ENCODE data around the gene LRRC71. TPM values are rescaled to one million over a fixed set of nuclear protein-coding genes. Genes with fewer than 3 reads are reported as not detected.

Gene LRRC71
- total and polyA plus RNA-seq, 2 of the 8 experiments (the other 6 are each of a cell fraction or from before 2014, with no cell fraction given), result 0.05 TPM; not detected in 1

GRCh38 chr1:156912861-156913808 lies 7.3 kb upstream of the LRRC71 start:
- DNase-seq (ENCODE audit: low read depth in 1 of 2, low spot score in 2 of 2), result peak in 1 of 2 experiments; percentile 75
- 66% methylated on average over 23 of the region's 24 CpGs; no CpG with 5 or more reads in 1 of the 2 experiments for WGBS, 2 experiments (ENCODE audit: extremely low coverage in 1 of 2, insufficient coverage in 1 of 2, insufficient read length in 1 of 2, insufficient replicate concordance in 2 of 2, low coverage in 1 of 2, low lambda C conversion rate in 2 of 2, missing lambda C conversion rate in 1 of 2)
- Histone ChIP-seq H4K20me1 (replicated peaks in 1 of 2; ENCODE audit: control insufficient read depth in 1 of 2, insufficient read depth in 2 of 2, low read length in 2 of 2) (peaks cover 0 to 6% of the 10 kb centered on the region in 2 experiments), H3K9ac (replicated peaks in 1 of 4; ENCODE audit: extremely low read depth in 1 of 4, low read depth in 3 of 4, low read length in 3 of 4) (no peak overlapping the region), H2BK20ac (ENCODE audit: low read length) (no peak overlapping the region; the same call in 1 of the 2 replicates), H3K14ac (ENCODE audit: insufficient read length) (no peak overlapping the region), H3K27ac (ENCODE audit: low read depth, low read length) (no peak overlapping the region), H2BK12ac (ENCODE audit: low read depth, low read length) (peak overlapping the region; percentile 50; the same call in 1 of the 2 replicates), H3K4ac (replicated peaks; ENCODE audit: insufficient read length, low read depth, low read length) (no peak overlapping the region), H2AFZ (ENCODE audit: low read length) (no peak overlapping the region; the same call in 1 of the 2 replicates), H3K4me3 (ENCODE audit: extremely low read depth in 1 of 4, insufficient read depth in 2 of 4, low read depth in 3 of 4, low read length in 4 of 4) (no peak overlapping the region), H4K91ac (replicated peaks; ENCODE audit: insufficient read length, low read length) (no peak overlapping the region), H3K23me2 (ENCODE audit: low read depth, low read length) (peaks cover 3% of the 10 kb centered on the region; the same call in 1 of the 2 replicates), H4K5ac (ENCODE audit: insufficient read length, low read depth, low read length) (no peak overlapping the region), H3K27me3 (replicated peaks in 1 of 4; ENCODE audit: control insufficient read depth in 3 of 4, extremely low read depth in 1 of 4, insufficient read depth in 3 of 4, low read length in 3 of 4) (peaks cover 0 to 20% (median 11%) of the 10 kb centered on the region in 4 experiments; a peak in 6 of 7 replicates), H3K18ac (ENCODE audit: extremely low read depth, low read length) (no peak overlapping the region), H3K79me1 (ENCODE audit: low read depth, low read length) (no peaks in the 10 kb centered on the region), H3K56ac (replicated peaks; ENCODE audit: insufficient read length, low read depth, low read length) (no peak overlapping the region), H3K23ac (ENCODE audit: insufficient read length) (no peak overlapping the region), H3K36me3 (ENCODE audit: control insufficient read depth in 2 of 4, insufficient read depth in 4 of 4, low read length in 3 of 4) (no peaks in the 10 kb centered on the region), H4K8ac (ENCODE audit: extremely low read depth, insufficient read depth, low read length) (0 out of 2 replicates have a peak overlapping the region, but pooled peaks have one; percentile 20), H2AK5ac (ENCODE audit: low read depth, low read length) (no peak overlapping the region), H2BK120ac (replicated peaks; ENCODE audit: low read depth, low read length) (no peak overlapping the region), H2BK15ac (ENCODE audit: low read length) (0 out of 2 replicates have a peak overlapping the region, but pooled peaks have one; percentile 61), H3K4me1 (replicated peaks in 1 of 4; ENCODE audit: control insufficient read depth in 3 of 4, insufficient read depth in 4 of 4, low read length in 3 of 4) (peaks cover 2 to 12% (median 10%) of the 10 kb centered on the region in 4 experiments), H3K79me2 (ENCODE audit: control insufficient read depth in 1 of 2, insufficient read depth in 2 of 2, low read length in 2 of 2) (no peaks in the 10 kb centered on the region), H3K4me2 (ENCODE audit: insufficient read depth in 1 of 2, low read depth in 2 of 2, low read length in 2 of 2) (peak overlapping the region in 1 of 2 experiments; percentile 33; a peak in 2 of 4 replicates), H2BK5ac (ENCODE audit: low read depth, low read length) (no peak overlapping the region), H3K9me3 (ENCODE audit: insufficient read depth in 2 of 2, low read depth in 1 of 2, low read length in 1 of 2) (no peaks in the 10 kb centered on the region)
- no peak for TF ChIP-seq SIX5 (IDR thresholded peaks at IDR 0.05; ENCODE audit: low read depth, low read length)
- peak in 2 of 3 experiments; percentile 38 to 56; a peak in 3 of 4 replicates for TF ChIP-seq CTCF (IDR thresholded peaks at IDR 0.05; ENCODE audit: control extremely low read depth in 1 of 3, insufficient read depth in 1 of 3, low read depth in 1 of 3, low read length in 3 of 3)
- ChIA-PET POLR2A (ENCODE audit: partially characterized antibody) (interaction anchor here (0.8 to 1.2 kb wide), 3 partner anchors 11 to 121 kb away, joined by 3 read pairs; no protein-coding TSS in a partner anchor), CTCF (ENCODE audit: partially characterized antibody) (interaction anchor here (0.5 to 4.5 kb wide), 24 partner anchors 9 to 455 kb away, joined by 3 to 25 read pairs (median 5); partner anchors contain the start of gene INSRR)
- FAIRE-seq, result no peak
